IMR-90 (cell line): ENCODE data around the gene IP6K3. TPM values are rescaled to one million over a fixed set of nuclear protein-coding genes. Genes with fewer than 3 reads are reported as not detected.

ENCODE experiments used
- ATAC-seq: fragments of 200-7000 bp; cut with Tn5 transposase; 2 replicates; pipeline ENCODE4 v1.9.1; 2020; ENCODE audit warnings: low read depth, mild to moderate bottlenecking, moderate library complexity
- BruUV-seq: library from RNA; stranded (reverse); fragments of 400-500 nt; replicated peaks from 2 replicates; lab custom pipeline; 2021; lab: Mats Ljungman, UMichigan
- CTCF ChIA-PET: fragments of 300-600 bp; formaldehyde crosslinking; extraction: SDS; loops from one replicate; lab custom pipeline; 2021; ENCODE audit warnings: antibody characterized with exemption; lab: Yijun Ruan, JAX
- POLR2A ChIA-PET: fragments of 300-600 bp; sonication (Branson Sonifier 250); formaldehyde crosslinking; loops from one replicate; lab custom pipeline; 2022; ENCODE audit warnings: antibody characterized with exemption; ENCODE audit not compliant: unreplicated experiment; lab: Charles Lee
- DNase-seq: peaks from one replicate; pipeline ENCODE4 v3.0.0; 2013
- H2AFZ ChIP-seq: replicated peaks from 2 replicates; pipeline ENCODE3; 2013; ENCODE audit warnings: low read length, mild to moderate bottlenecking; ENCODE audit not compliant: poor library complexity
- H2AK5ac ChIP-seq: 2 replicates; pipeline ENCODE4 v1.6.1; 2013; ENCODE audit warnings: low read depth, low read length, inconsistent platforms
- H2AK9ac ChIP-seq: replicated peaks from 2 replicates; pipeline ENCODE3; 2013; ENCODE audit warnings: mild to moderate bottlenecking, low read depth, low read length, moderate library complexity; ENCODE audit not compliant: poor library complexity
- H2BK120ac ChIP-seq: 2 replicates; pipeline ENCODE4 v1.6.1; 2013; ENCODE audit warnings: low read depth, low read length, inconsistent platforms
- H2BK15ac ChIP-seq: 3 replicates; pipeline ENCODE4 v1.6.1; 2013; ENCODE audit warnings: low read depth, low read length, inconsistent platforms
- H2BK20ac ChIP-seq: 2 replicates; pipeline ENCODE4 v1.6.1; 2013; ENCODE audit warnings: low read depth, mild to moderate bottlenecking, inconsistent platforms, low read length, moderate library complexity
- H2BK5ac ChIP-seq: 2 replicates; pipeline ENCODE4 v1.6.1; 2013; ENCODE audit warnings: mild to moderate bottlenecking, low read depth, low read length, inconsistent platforms; ENCODE audit not compliant: poor library complexity, severe bottlenecking
- H3K14ac ChIP-seq: replicated peaks from 2 replicates; pipeline ENCODE4 v1.6.1; 2013; ENCODE audit warnings: low read depth, low read length, inconsistent platforms
- H3K18ac ChIP-seq: 2 replicates; pipeline ENCODE4 v1.6.1; 2013; ENCODE audit warnings: low read depth, low read length, control low read depth
- H3K23ac ChIP-seq: 2 replicates; pipeline ENCODE4 v1.6.1; 2013; ENCODE audit warnings: low read depth, low read length, inconsistent platforms
- H3K27ac ChIP-seq: 2 replicates; pipeline ENCODE4 v1.5.1; 2013; ENCODE audit warnings: mild to moderate bottlenecking, control low read depth, low read length; ENCODE audit not compliant: insufficient read depth
- H3K27me3 ChIP-seq: 2 replicates; pipeline ENCODE4 v1.6.1; 2013; ENCODE audit warnings: low read length; ENCODE audit not compliant: control insufficient read depth, insufficient read depth
- H3K36me3 ChIP-seq: 2 replicates; pipeline ENCODE4 v1.6.1; 2013; ENCODE audit warnings: low read length, mixed read lengths; ENCODE audit not compliant: control insufficient read depth, insufficient read depth
- H3K4ac ChIP-seq: 2 replicates; pipeline ENCODE4 v1.6.1; 2013; ENCODE audit warnings: low read depth, low read length, inconsistent platforms
- H3K4me1 ChIP-seq: 2 replicates; pipeline ENCODE4 v1.6.1; 2013; ENCODE audit warnings: low read length, mixed read lengths; ENCODE audit not compliant: control insufficient read depth, insufficient read depth
- H3K4me2 ChIP-seq: 2 replicates; pipeline ENCODE4 v1.6.1; 2013; ENCODE audit warnings: low read depth, mild to moderate bottlenecking, control low read depth, low read length, moderate library complexity
- H3K4me3 ChIP-seq: 2 replicates; pipeline ENCODE4 v1.5.1; 2013; ENCODE audit warnings: low read depth, mild to moderate bottlenecking, control low read depth, low read length, moderate library complexity; ENCODE audit not compliant: insufficient read depth
- H3K56ac ChIP-seq: 2 replicates; pipeline ENCODE4 v1.6.1; 2013; ENCODE audit warnings: low read length, inconsistent platforms; ENCODE audit not compliant: insufficient read depth; ENCODE audit errors: extremely low read depth
- H3K79me1 ChIP-seq, 2 experiments: 2 replicates each; pipeline ENCODE4 v1.6.1; 2013; ENCODE audit warnings: low read length in 2 of 2, inconsistent platforms in 1 of 2, low read depth in 1 of 2
- H3K9ac ChIP-seq: 2 replicates; pipeline ENCODE4 v1.6.1; 2013; ENCODE audit warnings: low read depth, low read length, control low read depth
- H3K9me1 ChIP-seq: 2 replicates; pipeline ENCODE4 v1.6.1; 2013; ENCODE audit warnings: low read length, inconsistent platforms; ENCODE audit not compliant: insufficient read depth
- H3K9me3 ChIP-seq: 2 replicates; pipeline ENCODE4 v1.6.1; 2013; ENCODE audit warnings: low read length; ENCODE audit not compliant: control insufficient read depth, insufficient read depth
- H4K20me1 ChIP-seq: 2 replicates; pipeline ENCODE4 v1.6.1; 2013; ENCODE audit warnings: low read length, inconsistent platforms; ENCODE audit not compliant: insufficient read depth
- H4K5ac ChIP-seq: 2 replicates; pipeline ENCODE4 v1.6.1; 2013; ENCODE audit warnings: mild to moderate bottlenecking, low read depth, low read length, control low read depth
- H4K8ac ChIP-seq, 2 experiments: 2 replicates each; pipeline ENCODE4 v1.6.1; 2013; ENCODE audit warnings: low read depth in 2 of 2, low read length in 2 of 2, control low read depth in 1 of 2, inconsistent platforms in 1 of 2
- H4K91ac ChIP-seq: 2 replicates; pipeline ENCODE4 v1.6.1; 2013; ENCODE audit warnings: low read depth, low read length, inconsistent platforms; ENCODE audit not compliant: insufficient read depth
- CHD1 ChIP-seq: IDR thresholded peaks from 2 replicates; pipeline ENCODE4 v1.6.1; 2012; ENCODE audit warnings: low read depth, low read length, improper control_type of control experiment
- WGBS, 2 experiments: methylation state at CpG; one replicate each; pipeline versions ENCODE4 v1.1.5 to v1.1.7; 2013; ENCODE audit warnings: missing lambda C conversion rate in 2 of 2; ENCODE audit not compliant: insufficient read length in 1 of 2; ENCODE audit errors: extremely low coverage in 2 of 2; 5-methylcytosine and 5-hydroxymethylcytosine counted together
- dilution Hi-C: fragments of 300-500 bp; cut with HindIII; formaldehyde crosslinking; loops from one replicate; pipeline ENCODE4 v1.14.3; 2018; ENCODE audit warnings: low sequenced_read_pairs; ENCODE audit not compliant: unreplicated experiment
- in situ Hi-C: fragments of 300-500 bp; cut with MboI; formaldehyde crosslinking; loops from 3 replicates; pipeline ENCODE4 v1.14.3; 2019; ENCODE audit warnings: low sequenced_read_pairs, inconsistent platforms, mixed read lengths
- intact Hi-C: fragments of 100-400 bp; cut with micrococcal nuclease; formaldehyde crosslinking; loops from 2 replicates; pipeline ENCODE4 v1.10.0; 2022
- polyA plus RNA-seq, 3 experiments: library from polyadenylated mRNA; depleted of rRNA; stranded (reverse); fragments of >200 nt; gene quantifications; 2 replicates each; pipeline ENCODE4 v1.2.3, GENCODE V29; 2012; ENCODE audit warnings: low replicate concordance in 1 of 3
- total RNA-seq: library from RNA; depleted of rRNA; stranded (reverse); fragments of >200 nt; gene quantifications from 2 replicates; pipeline ENCODE4 v1.2.3, GENCODE V29; 2012

Gene IP6K3
- total and polyA plus RNA-seq, 2 of the 4 experiments (the other 2 are of a cell fraction): 0.18 to 0.51 TPM

GRCh38 chr6:33696076-33696475 lies 50.6 kb downstream of the IP6K3 start:
- CTCF ChIA-PET: no interaction called here

More at GRCh38 chr6:33696076-33696475, 50.6 kb downstream of the IP6K3 start:
- in situ Hi-C loops: no loop called here
- Histone ChIP-seq H3K4ac (no peak overlapping the region), H3K4me2 (no peak overlapping the region), H2BK120ac (no peak overlapping the region), H2BK5ac (no peak overlapping the region), H3K4me1 (peaks cover 20% of the 10 kb centered on the region), H3K23ac (no peak overlapping the region), H3K4me3 (no peak overlapping the region), H3K27me3 (no peaks in the 10 kb centered on the region), H3K9ac (no peak overlapping the region), H3K56ac (no peak overlapping the region), H2AK9ac (no peak overlapping the region), H3K79me1 (peaks cover 0 to 33% of the 10 kb centered on the region in 2 experiments; a peak in 2 of 4 replicates), H3K9me1 (peaks cover 21% of the 10 kb centered on the region), H4K20me1 (peaks cover 8% of the 10 kb centered on the region; the same call in 1 of the 2 replicates), H4K5ac (no peak overlapping the region), H3K27ac (no peak overlapping the region), H4K91ac (no peak overlapping the region), H2BK20ac (no peak overlapping the region), H3K36me3 (peaks cover 14% of the 10 kb centered on the region), H2AFZ (no peak overlapping the region), H3K9me3 (no peaks in the 10 kb centered on the region), H4K8ac (no peak overlapping the region), H3K14ac (no peak overlapping the region), H2BK15ac (no peak overlapping the region), H2AK5ac (no peak overlapping the region; the same call in 1 of the 2 replicates), H3K18ac (no peak overlapping the region)
- no peak for DNase-seq
- no peak for ATAC-seq
- no peak for TF ChIP-seq CHD1
- BruUV-seq: no TSS peak
- dilution Hi-C loops: no loop called here
- WGBS, 2 experiments: 54% methylated on average over 2 of the region's 10 CpGs; no CpG with 5 or more reads in 1 of the 2 experiments
- POLR2A ChIA-PET: no interaction called here
- intact Hi-C loops: no loop called here
